IMR-90 (cell line): ENCODE results near the gene SLC4A1AP. TPM values are rescaled to one million over a fixed set of nuclear protein-coding genes. Genes with fewer than 3 reads are reported as not detected.

ENCODE experiments used
- ATAC-seq: fragments of 200-7000 bp; cut with Tn5 transposase; 2 replicates; pipeline ENCODE4 v1.9.1; 2020; ENCODE audit warnings: low read depth, mild to moderate bottlenecking, moderate library complexity
- BruUV-seq: library from RNA; stranded (reverse); fragments of 400-500 nt; replicated peaks from 2 replicates; lab custom pipeline; 2021; lab: Mats Ljungman, UMichigan
- CTCF ChIA-PET: fragments of 300-600 bp; formaldehyde crosslinking; extraction: SDS; loops from one replicate; lab custom pipeline; 2021; ENCODE audit warnings: antibody characterized with exemption; lab: Yijun Ruan, JAX
- POLR2A ChIA-PET: fragments of 300-600 bp; sonication (Branson Sonifier 250); formaldehyde crosslinking; loops from one replicate; lab custom pipeline; 2022; ENCODE audit warnings: antibody characterized with exemption; ENCODE audit not compliant: unreplicated experiment; lab: Charles Lee
- DNase-seq: peaks from one replicate; pipeline ENCODE4 v3.0.0; 2013
- H2AFZ ChIP-seq: replicated peaks from 2 replicates; pipeline ENCODE3; 2013; ENCODE audit warnings: low read length, mild to moderate bottlenecking; ENCODE audit not compliant: poor library complexity
- H2AK5ac ChIP-seq: 2 replicates; pipeline ENCODE4 v1.6.1; 2013; ENCODE audit warnings: low read depth, low read length, inconsistent platforms
- H2AK9ac ChIP-seq: replicated peaks from 2 replicates; pipeline ENCODE3; 2013; ENCODE audit warnings: mild to moderate bottlenecking, low read depth, low read length, moderate library complexity; ENCODE audit not compliant: poor library complexity
- H2BK120ac ChIP-seq: 2 replicates; pipeline ENCODE4 v1.6.1; 2013; ENCODE audit warnings: low read depth, low read length, inconsistent platforms
- H2BK15ac ChIP-seq: 3 replicates; pipeline ENCODE4 v1.6.1; 2013; ENCODE audit warnings: low read depth, low read length, inconsistent platforms
- H2BK20ac ChIP-seq: 2 replicates; pipeline ENCODE4 v1.6.1; 2013; ENCODE audit warnings: low read depth, mild to moderate bottlenecking, inconsistent platforms, low read length, moderate library complexity
- H2BK5ac ChIP-seq: 2 replicates; pipeline ENCODE4 v1.6.1; 2013; ENCODE audit warnings: mild to moderate bottlenecking, low read depth, low read length, inconsistent platforms; ENCODE audit not compliant: poor library complexity, severe bottlenecking
- H3K14ac ChIP-seq: replicated peaks from 2 replicates; pipeline ENCODE4 v1.6.1; 2013; ENCODE audit warnings: low read depth, low read length, inconsistent platforms
- H3K18ac ChIP-seq: 2 replicates; pipeline ENCODE4 v1.6.1; 2013; ENCODE audit warnings: low read depth, low read length, control low read depth
- H3K23ac ChIP-seq: 2 replicates; pipeline ENCODE4 v1.6.1; 2013; ENCODE audit warnings: low read depth, low read length, inconsistent platforms
- H3K27ac ChIP-seq: 2 replicates; pipeline ENCODE4 v1.5.1; 2013; ENCODE audit warnings: mild to moderate bottlenecking, control low read depth, low read length; ENCODE audit not compliant: insufficient read depth
- H3K27me3 ChIP-seq: 2 replicates; pipeline ENCODE4 v1.6.1; 2013; ENCODE audit warnings: low read length; ENCODE audit not compliant: control insufficient read depth, insufficient read depth
- H3K36me3 ChIP-seq: 2 replicates; pipeline ENCODE4 v1.6.1; 2013; ENCODE audit warnings: low read length, mixed read lengths; ENCODE audit not compliant: control insufficient read depth, insufficient read depth
- H3K4ac ChIP-seq: 2 replicates; pipeline ENCODE4 v1.6.1; 2013; ENCODE audit warnings: low read depth, low read length, inconsistent platforms
- H3K4me1 ChIP-seq: 2 replicates; pipeline ENCODE4 v1.6.1; 2013; ENCODE audit warnings: low read length, mixed read lengths; ENCODE audit not compliant: control insufficient read depth, insufficient read depth
- H3K4me2 ChIP-seq: 2 replicates; pipeline ENCODE4 v1.6.1; 2013; ENCODE audit warnings: low read depth, mild to moderate bottlenecking, control low read depth, low read length, moderate library complexity
- H3K4me3 ChIP-seq: 2 replicates; pipeline ENCODE4 v1.5.1; 2013; ENCODE audit warnings: low read depth, mild to moderate bottlenecking, control low read depth, low read length, moderate library complexity; ENCODE audit not compliant: insufficient read depth
- H3K56ac ChIP-seq: 2 replicates; pipeline ENCODE4 v1.6.1; 2013; ENCODE audit warnings: low read length, inconsistent platforms; ENCODE audit not compliant: insufficient read depth; ENCODE audit errors: extremely low read depth
- H3K79me1 ChIP-seq, 2 experiments: 2 replicates each; pipeline ENCODE4 v1.6.1; 2013; ENCODE audit warnings: low read length in 2 of 2, inconsistent platforms in 1 of 2, low read depth in 1 of 2
- H3K9ac ChIP-seq: 2 replicates; pipeline ENCODE4 v1.6.1; 2013; ENCODE audit warnings: low read depth, low read length, control low read depth
- H3K9me1 ChIP-seq: 2 replicates; pipeline ENCODE4 v1.6.1; 2013; ENCODE audit warnings: low read length, inconsistent platforms; ENCODE audit not compliant: insufficient read depth
- H3K9me3 ChIP-seq: 2 replicates; pipeline ENCODE4 v1.6.1; 2013; ENCODE audit warnings: low read length; ENCODE audit not compliant: control insufficient read depth, insufficient read depth
- H4K20me1 ChIP-seq: 2 replicates; pipeline ENCODE4 v1.6.1; 2013; ENCODE audit warnings: low read length, inconsistent platforms; ENCODE audit not compliant: insufficient read depth
- H4K5ac ChIP-seq: 2 replicates; pipeline ENCODE4 v1.6.1; 2013; ENCODE audit warnings: mild to moderate bottlenecking, low read depth, low read length, control low read depth
- H4K8ac ChIP-seq, 2 experiments: 2 replicates each; pipeline ENCODE4 v1.6.1; 2013; ENCODE audit warnings: low read depth in 2 of 2, low read length in 2 of 2, control low read depth in 1 of 2, inconsistent platforms in 1 of 2
- H4K91ac ChIP-seq: 2 replicates; pipeline ENCODE4 v1.6.1; 2013; ENCODE audit warnings: low read depth, low read length, inconsistent platforms; ENCODE audit not compliant: insufficient read depth
- BHLHE40 ChIP-seq: fragments of 150-350 bp; IDR thresholded peaks from 2 replicates; pipeline ENCODE4 v1.6.1; 2016; ENCODE audit warnings: mild to moderate bottlenecking, low read depth, low read length
- CEBPB ChIP-seq: IDR thresholded peaks from 2 replicates; pipeline ENCODE4 v1.6.1; 2012; ENCODE audit warnings: low read depth, low read length, improper control_type of control experiment
- CHD1 ChIP-seq: IDR thresholded peaks from 2 replicates; pipeline ENCODE4 v1.6.1; 2012; ENCODE audit warnings: low read depth, low read length, improper control_type of control experiment
- CTCF ChIP-seq: conservative IDR thresholded peaks from 2 replicates; pipeline ENCODE4 v1.5.1; 2012; ENCODE audit warnings: mild to moderate bottlenecking, low read depth, low read length, improper control_type of control experiment
- ELK1 ChIP-seq: fragments of 150-350 bp; IDR thresholded peaks from 2 replicates; pipeline ENCODE4 v1.6.1; 2016; ENCODE audit warnings: low read depth, mild to moderate bottlenecking, low read length, moderate library complexity, borderline replicate concordance
- FOS ChIP-seq: fragments of 150-350 bp; IDR thresholded peaks from 2 replicates; pipeline ENCODE4 v1.6.1; 2016; ENCODE audit warnings: low read depth, low read length
- MAFK ChIP-seq: IDR thresholded peaks from 2 replicates; pipeline ENCODE4 v1.6.1; 2012; ENCODE audit warnings: low read depth, low read length, improper control_type of control experiment
- MAZ ChIP-seq: IDR thresholded peaks from 2 replicates; pipeline ENCODE4 v1.6.1; 2012; ENCODE audit warnings: low read depth, mild to moderate bottlenecking, low read length, improper control_type of control experiment, moderate library complexity, borderline replicate concordance
- MXI1 ChIP-seq: IDR thresholded peaks from 2 replicates; pipeline ENCODE4 v1.6.1; 2012; ENCODE audit warnings: low read depth, mild to moderate bottlenecking, low read length, moderate library complexity, borderline replicate concordance
- NFE2L2 ChIP-seq: fragments of 150-350 bp; IDR thresholded peaks from 2 replicates; pipeline ENCODE4 v1.6.1; 2016; ENCODE audit warnings: low read depth, mild to moderate bottlenecking, low read length
- POLR2A ChIP-seq: IDR thresholded peaks from 2 replicates; pipeline ENCODE4 v1.6.1; 2012; ENCODE audit warnings: mild to moderate bottlenecking, low read depth, low read length
- RAD21 ChIP-seq: IDR thresholded peaks from 2 replicates; pipeline ENCODE4 v1.6.1; 2012; ENCODE audit warnings: low read length, improper control_type of control experiment
- RCOR1 ChIP-seq: IDR thresholded peaks from 2 replicates; pipeline ENCODE4 v1.6.1; 2012; ENCODE audit warnings: mild to moderate bottlenecking, low read length, improper control_type of control experiment; ENCODE audit not compliant: insufficient replicate concordance
- RFX5 ChIP-seq: IDR thresholded peaks from 2 replicates; pipeline ENCODE4 v1.8.0; 2012; ENCODE audit warnings: low read depth, mild to moderate bottlenecking, low read length, moderate library complexity
- SMC3 ChIP-seq: fragments of 150-350 bp; IDR thresholded peaks from 2 replicates; pipeline ENCODE4 v1.6.1; 2016; ENCODE audit warnings: low read depth, mild to moderate bottlenecking, antibody characterized with exemption, low read length, moderate library complexity
- WGBS, 2 experiments: methylation state at CpG; one replicate each; pipeline versions ENCODE4 v1.1.5 to v1.1.7; 2013; ENCODE audit warnings: missing lambda C conversion rate in 2 of 2; ENCODE audit not compliant: insufficient read length in 1 of 2; ENCODE audit errors: extremely low coverage in 2 of 2; 5-methylcytosine and 5-hydroxymethylcytosine counted together
- dilution Hi-C: fragments of 300-500 bp; cut with HindIII; formaldehyde crosslinking; loops from one replicate; pipeline ENCODE4 v1.14.3; 2018; ENCODE audit warnings: low sequenced_read_pairs; ENCODE audit not compliant: unreplicated experiment
- in situ Hi-C: fragments of 300-500 bp; cut with MboI; formaldehyde crosslinking; loops from 3 replicates; pipeline ENCODE4 v1.14.3; 2019; ENCODE audit warnings: low sequenced_read_pairs, inconsistent platforms, mixed read lengths
- intact Hi-C: fragments of 100-400 bp; cut with micrococcal nuclease; formaldehyde crosslinking; loops from 2 replicates; pipeline ENCODE4 v1.10.0; 2022
- polyA plus RNA-seq, 3 experiments: library from polyadenylated mRNA; depleted of rRNA; stranded (reverse); fragments of >200 nt; gene quantifications; 2 replicates each; pipeline ENCODE4 v1.2.3, GENCODE V29; 2012; ENCODE audit warnings: low replicate concordance in 1 of 3
- total RNA-seq: library from RNA; depleted of rRNA; stranded (reverse); fragments of >200 nt; gene quantifications from 2 replicates; pipeline ENCODE4 v1.2.3, GENCODE V29; 2012

SLC4A1AP gene
- total and polyA plus RNA-seq, 2 of the 4 experiments (the other 2 are of a cell fraction), result 11.7 to 13.6 TPM

GRCh38 chr2:27709960-27710575 is 46.4 kb downstream of the SLC4A1AP start:
- TF ChIP-seq CHD1, result no peak
- TF ChIP-seq SMC3, result no peak
- no peak for TF ChIP-seq CEBPB
- TF ChIP-seq MXI1, result no peak
- no peak for TF ChIP-seq CTCF
- TF ChIP-seq RFX5, result no peak
- TF ChIP-seq RCOR1, result no peak
- no peak for TF ChIP-seq RAD21
- no peak for TF ChIP-seq ELK1
- TF ChIP-seq POLR2A, result no peak
- no peak for TF ChIP-seq MAZ
- TF ChIP-seq MAFK, result no peak
- no peak for TF ChIP-seq FOS
- TF ChIP-seq BHLHE40, result no peak
- no peak for TF ChIP-seq NFE2L2
- ChIA-PET CTCF (interaction anchor here (0.7 kb wide), 1 partner anchor 14 kb away, joined by 3 read pairs; no protein-coding TSS in a partner anchor), POLR2A (no interaction called here)
- no peaks in the 10 kb centered on the region for H4K20me1 ChIP-seq
- H3K9me1 ChIP-seq, result peaks cover 20% of the 10 kb centered on the region
- H3K27me3 ChIP-seq, result no peaks in the 10 kb centered on the region
- H3K4ac ChIP-seq, result no peak overlapping the region
- in situ Hi-C loops, result no loop called here
- no peak overlapping the region for H3K9ac ChIP-seq
- DNase-seq (no peak), ATAC-seq (no peak)
- H2AFZ ChIP-seq, result no peak overlapping the region
- no TSS peak for BruUV-seq
- H3K36me3 ChIP-seq, result no peaks in the 10 kb centered on the region
- intact Hi-C loops, result loop anchor here (10.0 kb wide), 1 partner anchor 855 kb away; no protein-coding TSS in a partner anchor
- peaks cover 2 to 3% of the 10 kb centered on the region in 2 experiments; a peak in 1 of 4 replicates for H3K79me1 ChIP-seq
- H3K18ac ChIP-seq, result no peak overlapping the region
- no peaks in the 10 kb centered on the region for H3K9me3 ChIP-seq
- no peak overlapping the region for H3K4me2 ChIP-seq
- H4K91ac ChIP-seq, result no peak overlapping the region
- dilution Hi-C loops, result no loop called here
- no CpG with 5 or more reads among the region's 7 CpGs for WGBS, 2 experiments
- H4K5ac ChIP-seq, result no peak overlapping the region
- no peak overlapping the region for H3K4me3 ChIP-seq
- no peak overlapping the region for H2BK5ac ChIP-seq
- H2BK15ac ChIP-seq, result no peak overlapping the region
- H4K8ac ChIP-seq, result no peak overlapping the region
- H2BK20ac ChIP-seq, result no peak overlapping the region
- H3K14ac ChIP-seq, result no peak overlapping the region
- H3K23ac ChIP-seq, result no peak overlapping the region
- H2AK9ac ChIP-seq, result no peak overlapping the region
- no peak overlapping the region for H3K27ac ChIP-seq
- H2BK120ac ChIP-seq, result no peak overlapping the region
- H3K4me1 ChIP-seq, result peaks cover 11% of the 10 kb centered on the region
- H2AK5ac ChIP-seq, result no peak overlapping the region
- H3K56ac ChIP-seq, result no peak overlapping the region
